ENCODE data around the gene USP3. TPM values are rescaled to one million over a fixed set of nuclear protein-coding genes. Genes with fewer than 3 reads are reported as not detected.

USP3 gene
- total and polyA plus RNA-seq, 2 of the 13 experiments (the other 11 are each of a cell fraction or from before 2014, with no cell fraction given) = 14.3 to 61.2 TPM

- TF ChIP-seq EP300 (IDR thresholded peaks at IDR 0.05; ENCODE audit: low read depth in 2 of 2, low read length in 2 of 2) (no peak), EP300 (CRISPR knock-in tag; IDR thresholded peaks at IDR 0.05; ENCODE audit: borderline replicate concordance) (no peak), PBX3 (CRISPR knock-in tag; IDR thresholded peaks at IDR 0.05; ENCODE audit: borderline replicate concordance) (no peak), ZFP62 (CRISPR knock-in tag; IDR thresholded peaks at IDR 0.05) (no peak), ZNF549 (CRISPR knock-in tag; IDR thresholded peaks at IDR 0.05) (no peak), GLMP (CRISPR knock-in tag; IDR thresholded peaks at IDR 0.05; ENCODE audit: borderline replicate concordance) (no peak), PRPF4 (IDR thresholded peaks at IDR 0.05; ENCODE audit: low read depth, low read length, poor library complexity, severe bottlenecking) (no peak), ZNF577 (CRISPR knock-in tag; IDR thresholded peaks at IDR 0.05; ENCODE audit: borderline replicate concordance, low read depth) (no peak), HNRNPL (IDR thresholded peaks at IDR 0.05; ENCODE audit: low read depth, low read length) (peak; percentile 98), MTF1 (CRISPR knock-in tag; IDR thresholded peaks at IDR 0.05) (no peak), ARID3A (IDR thresholded peaks at IDR 0.05; ENCODE audit: low read depth, low read length) (no peak), ZNF317 (CRISPR knock-in tag; IDR thresholded peaks at IDR 0.05) (no peak), RAD51 (IDR thresholded peaks at IDR 0.05; ENCODE audit: borderline replicate concordance) (no peak), ELF1 (CRISPR knock-in tag; IDR thresholded peaks at IDR 0.05) (no peak), REL (CRISPR knock-in tag; conservative IDR thresholded peaks at IDR 0.05) (no peak), ZNF143 (CRISPR knock-in tag; IDR thresholded peaks at IDR 0.05) (no peak), ZNF576 (CRISPR knock-in tag; IDR thresholded peaks at IDR 0.05) (no peak), PCBP1 (IDR thresholded peaks at IDR 0.05; ENCODE audit: borderline replicate concordance, low read depth, low read length) (no peak), THAP11 (CRISPR knock-in tag; IDR thresholded peaks at IDR 0.05) (no peak), ZNF430 (CRISPR knock-in tag; IDR thresholded peaks at IDR 0.05) (no peak), ZNF232 (CRISPR knock-in tag; IDR thresholded peaks at IDR 0.05; ENCODE audit: borderline replicate concordance) (no peak), MXD3 (CRISPR knock-in tag; IDR thresholded peaks at IDR 0.05) (no peak), NR2F1 (CRISPR knock-in tag; IDR thresholded peaks at IDR 0.05) (no peak), ZNF574 (CRISPR knock-in tag; IDR thresholded peaks at IDR 0.05) (peak; percentile 77)
Measured at GRCh38 chr15:63599401-63600000, 95.1 kb downstream of the USP3 start (continued).

Data from HepG2 (cell line).